Large intestine (tissue), 3 donors: ENCODE results near the gene BRSK2. TPM values are rescaled to one million over a fixed set of nuclear protein-coding genes. Genes with fewer than 3 reads are reported as not detected.
"Not testable (repeated sequence)": the region's sequence is repeated elsewhere in the genome, so short reads cannot be mapped to it uniquely, and the experiment has no call there.

Experiments used
- DNase-seq, 2 donors: peaks; one replicate each; pipeline versions ENCODE4 v3.0.0 to v3.0.0-alpha.2; 2013
- H3K27ac ChIP-seq: one replicate; pipeline ENCODE4 v1.5.1; 2013; ENCODE audit warnings: low read length
- H3K27me3 ChIP-seq: 2 replicates; pipeline ENCODE4 v1.6.1; 2013; ENCODE audit warnings: low read length; ENCODE audit not compliant: control insufficient read depth, insufficient read depth
- H3K36me3 ChIP-seq: 2 replicates; pipeline ENCODE4 v1.6.1; 2013; ENCODE audit warnings: low read length; ENCODE audit not compliant: control insufficient read depth, insufficient read depth
- H3K4me1 ChIP-seq: one replicate; pipeline ENCODE4 v1.6.1; 2013; ENCODE audit warnings: low read length; ENCODE audit not compliant: control insufficient read depth, insufficient read depth
- H3K4me3 ChIP-seq: one replicate; pipeline ENCODE4 v1.5.1; 2013; ENCODE audit warnings: low read length
- H3K9me3 ChIP-seq: one replicate; pipeline ENCODE4 v1.6.1; 2013; ENCODE audit warnings: mild to moderate bottlenecking, low read depth, low read length, moderate library complexity; ENCODE audit not compliant: control insufficient read depth
- WGBS: methylation state at CpG from one replicate; pipeline ENCODE4 v1.1.5; 2013; ENCODE audit warnings: low lambda C conversion rate; ENCODE audit not compliant: insufficient coverage; 5-methylcytosine and 5-hydroxymethylcytosine counted together
- polyA plus RNA-seq: library from polyadenylated mRNA; unstranded; fragments of 120-200 nt; gene quantifications from one replicate; pipeline ENCODE4 v1.2.1, GENCODE V29; 2013

BRSK2 gene
- polyA plus RNA-seq, 1 donor, result 14.7 TPM

GRCh38 chr11:1425006-1425405, 35.3 kb downstream of the BRSK2 start:
- peaks cover 12% of the 10 kb centered on the region for H3K4me1 ChIP-seq
- H3K36me3 ChIP-seq, result no peaks in the 10 kb centered on the region
- peaks cover 36% of the 10 kb centered on the region for H3K9me3 ChIP-seq
- no peak for DNase-seq
- no CpG with 5 or more reads among the region's 22 CpGs for WGBS
- H3K27me3 ChIP-seq, result no peaks in the 10 kb centered on the region
- H3K27ac ChIP-seq, result no peak overlapping the region
- no peak overlapping the region for H3K4me3 ChIP-seq

GRCh38 chr11:1425439-1425838, 35.7 kb downstream of the BRSK2 start:
- Histone ChIP-seq H3K36me3 (no peaks in the 10 kb centered on the region), H3K4me1 (peaks cover 12% of the 10 kb centered on the region), H3K27ac (no peak overlapping the region), H3K4me3 (no peak overlapping the region), H3K9me3 (peaks cover 32% of the 10 kb centered on the region), H3K27me3 (no peaks in the 10 kb centered on the region)
- no CpG with 5 or more reads among the region's 17 CpGs for WGBS
- DNase-seq, result no peak

GRCh38 chr11:1428762-1429316, 39.1 kb downstream of the BRSK2 start:
- H3K9me3 ChIP-seq, result peaks cover 16% of the 10 kb centered on the region
- no peak overlapping the region for H3K27ac ChIP-seq
- no peaks in the 10 kb centered on the region for H3K36me3 ChIP-seq
- H3K4me1 ChIP-seq, result peaks cover 6% of the 10 kb centered on the region
- no peak overlapping the region for H3K4me3 ChIP-seq
- H3K27me3 ChIP-seq, result no peaks in the 10 kb centered on the region
- DNase-seq, result no peak
- WGBS, result no CpG with 5 or more reads among the region's 22 CpGs

DNA sequence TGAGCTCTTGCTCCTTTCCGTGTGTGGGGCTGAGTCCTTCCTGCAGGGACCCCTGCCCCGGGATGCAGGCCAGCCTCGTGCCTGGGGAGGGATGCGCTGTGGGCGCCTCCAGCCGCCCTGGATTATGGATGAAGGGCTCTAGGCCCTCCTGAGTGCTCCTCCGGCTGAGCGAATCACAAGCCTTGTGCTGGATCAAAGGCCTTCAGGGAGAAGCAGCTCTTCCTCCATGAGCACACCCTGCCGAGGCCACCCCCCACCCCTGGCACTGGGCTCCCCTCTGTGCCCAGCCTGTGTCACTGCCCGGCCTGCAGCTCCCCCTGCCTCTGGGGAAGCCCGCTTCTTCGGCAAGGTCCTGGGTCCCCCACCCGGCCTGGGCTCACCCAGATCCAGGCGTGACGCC, 43.8 kb downstream of the BRSK2 start:
- no peaks in the 10 kb centered on the region for H3K36me3 ChIP-seq
- no peak overlapping the region for H3K27ac ChIP-seq
- no CpG with 5 or more reads among the region's 15 CpGs for WGBS
- peaks cover 26% of the 10 kb centered on the region for H3K9me3 ChIP-seq
- H3K4me1 ChIP-seq, result peaks cover 29% of the 10 kb centered on the region
- no peak overlapping the region for H3K4me3 ChIP-seq
- no peaks in the 10 kb centered on the region for H3K27me3 ChIP-seq
- no peak for DNase-seq

DNA sequence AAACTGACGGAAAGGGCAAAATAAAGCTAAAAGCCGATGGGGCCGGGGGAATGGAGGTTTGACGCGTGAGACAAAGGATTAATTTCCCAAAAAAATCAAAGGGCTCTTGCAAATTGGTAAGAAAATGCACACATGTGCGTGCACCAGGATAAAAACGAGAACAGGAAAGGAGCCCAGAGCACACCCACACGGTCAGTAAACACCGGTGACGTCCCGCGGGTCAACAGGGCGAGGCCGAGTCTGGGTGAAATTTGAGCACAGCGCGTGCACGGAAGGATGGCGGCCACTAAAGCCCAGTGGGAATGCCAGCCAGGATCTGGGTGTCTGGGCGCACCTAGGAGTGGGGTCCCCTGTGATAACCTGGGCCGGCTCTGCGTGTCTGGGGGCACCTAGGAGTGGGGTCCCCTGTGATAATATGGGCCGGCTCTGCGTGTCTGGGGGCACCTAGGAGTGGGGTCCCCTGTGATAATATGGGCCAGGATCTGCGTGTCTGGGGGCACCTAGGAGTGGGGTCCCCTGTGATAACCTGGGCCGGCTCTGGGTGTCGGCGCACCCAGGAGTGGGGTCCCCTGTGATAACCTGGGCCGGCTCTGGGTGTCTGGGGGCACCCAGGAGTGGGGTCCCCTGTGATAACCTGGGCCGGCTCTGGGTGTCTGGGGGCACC, 44.4 kb downstream of the BRSK2 start:
- H3K27ac ChIP-seq, result no peak overlapping the region

DNA sequence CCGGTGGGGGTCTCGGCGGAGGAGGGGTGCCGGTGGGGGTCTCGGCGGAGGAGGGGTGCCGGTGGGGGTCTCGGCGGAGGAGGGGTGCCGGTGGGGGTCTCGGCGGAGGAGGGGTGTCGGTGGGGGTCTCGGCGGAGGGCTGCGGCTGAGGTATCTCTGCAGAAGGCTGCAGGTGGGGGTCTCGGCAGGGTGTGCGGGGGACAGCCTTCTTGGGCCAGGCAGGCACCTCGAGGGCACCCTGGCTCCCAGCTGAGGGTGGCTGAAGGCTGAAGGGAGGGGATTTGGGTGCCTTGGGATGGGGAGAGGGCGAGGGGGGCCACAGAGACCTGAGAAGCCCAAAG, 45.7 kb downstream of the BRSK2 start:
- DNase-seq, H3K27me3 ChIP-seq, H3K27ac ChIP-seq, H3K36me3 ChIP-seq: not testable (repeated sequence)
- peaks cover 19% of the 10 kb centered on the region for H3K9me3 ChIP-seq
- peaks cover 40% of the 10 kb centered on the region for H3K4me1 ChIP-seq
- H3K4me3 ChIP-seq, result peak overlapping the region; percentile 21
- WGBS, result no CpG with 5 or more reads among the region's 20 CpGs

More for the DNA sequence above, 44.4 kb downstream of the BRSK2 start:
- peaks cover 34% of the 10 kb centered on the region for H3K4me1 ChIP-seq
- no peak for DNase-seq
- peaks cover 22% of the 10 kb centered on the region for H3K9me3 ChIP-seq
- WGBS, result 90% methylated on average over 2 of the region's 29 CpGs
- no peaks in the 10 kb centered on the region for H3K36me3 ChIP-seq
- no peaks in the 10 kb centered on the region for H3K27me3 ChIP-seq
- H3K4me3 ChIP-seq, result no peak overlapping the region

DNA sequence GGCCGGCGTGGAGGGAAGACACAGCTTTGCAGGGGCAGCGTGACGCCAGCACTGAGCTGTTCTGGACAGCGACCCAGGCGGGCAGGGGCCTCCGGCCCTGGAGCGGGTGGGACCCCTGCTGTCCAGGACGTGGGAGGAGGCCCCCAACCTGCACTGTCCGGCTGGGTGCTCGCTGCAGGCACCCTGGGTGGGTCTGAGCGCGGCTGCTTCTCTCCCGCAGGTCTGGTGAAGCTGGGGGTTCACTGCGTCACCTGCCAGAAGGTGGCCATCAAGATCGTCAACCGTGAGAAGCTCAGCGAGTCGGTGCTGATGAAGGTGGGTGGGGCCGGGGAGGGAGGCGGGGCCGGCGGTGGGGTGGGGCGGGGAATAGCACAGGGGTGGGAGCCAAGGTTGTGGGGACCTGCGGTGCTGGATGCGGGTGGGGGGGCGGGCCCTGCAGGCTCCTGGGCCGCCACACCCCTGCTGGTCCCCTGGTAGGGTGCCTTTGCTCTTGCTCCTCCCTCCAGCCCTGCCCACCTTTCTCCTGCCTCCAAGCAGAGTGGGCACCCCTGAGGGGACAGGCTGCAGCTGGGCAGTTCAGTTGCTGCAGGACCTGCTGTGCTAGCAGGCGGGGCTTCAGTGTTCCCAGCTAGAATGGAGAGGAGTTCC, 46.2 kb downstream of the BRSK2 start:
- H3K27ac ChIP-seq, result peak overlapping the region; percentile 77
- H3K4me3 ChIP-seq, result peak overlapping the region; percentile 21
- peak; percentile 73 to 81 for DNase-seq
- no CpG with 5 or more reads among the region's 29 CpGs for WGBS
- H3K27me3 ChIP-seq, result no peaks in the 10 kb centered on the region
- H3K36me3 ChIP-seq, result no peaks in the 10 kb centered on the region
- peaks cover 40% of the 10 kb centered on the region for H3K4me1 ChIP-seq
- peaks cover 19% of the 10 kb centered on the region for H3K9me3 ChIP-seq

DNA sequence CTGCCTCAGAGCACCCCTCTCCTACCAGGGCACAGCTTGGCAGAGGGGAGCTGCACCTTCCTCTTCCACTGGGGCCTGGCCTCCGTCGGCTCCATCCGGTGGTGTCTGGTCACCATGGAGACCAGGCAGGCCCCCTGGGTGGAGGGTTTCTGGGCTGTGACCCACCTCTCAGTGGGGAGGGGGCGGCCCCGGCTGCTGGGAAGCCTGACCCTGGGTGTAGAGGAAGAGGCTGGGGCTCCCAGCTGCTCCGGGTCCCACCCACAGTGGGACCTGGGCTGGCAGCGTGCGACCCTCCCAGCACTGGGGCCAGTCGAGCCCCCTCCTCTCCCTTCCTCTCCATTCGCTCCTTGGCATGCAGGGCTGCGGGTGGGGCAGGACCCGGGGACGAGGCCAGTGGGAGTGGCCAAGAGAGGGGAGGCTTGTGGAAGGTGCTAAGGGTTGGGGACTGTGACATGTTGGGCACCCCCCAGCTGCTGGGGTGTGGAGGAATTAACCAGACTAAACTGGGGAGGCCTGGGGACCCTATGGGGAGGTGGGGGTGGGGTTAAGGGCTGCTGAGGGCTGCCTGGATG, 46.8 kb downstream of the BRSK2 start:
- peak in 1 of 2 donors; percentile 57 for DNase-seq
- WGBS, result no CpG with 5 or more reads among the region's 13 CpGs
- Histone ChIP-seq H3K4me3 (peak overlapping the region; percentile 21), H3K4me1 (peaks cover 40% of the 10 kb centered on the region), H3K27me3 (no peaks in the 10 kb centered on the region), H3K27ac (peak overlapping the region; percentile 77), H3K36me3 (no peaks in the 10 kb centered on the region), H3K9me3 (peaks cover 19% of the 10 kb centered on the region)

DNA sequence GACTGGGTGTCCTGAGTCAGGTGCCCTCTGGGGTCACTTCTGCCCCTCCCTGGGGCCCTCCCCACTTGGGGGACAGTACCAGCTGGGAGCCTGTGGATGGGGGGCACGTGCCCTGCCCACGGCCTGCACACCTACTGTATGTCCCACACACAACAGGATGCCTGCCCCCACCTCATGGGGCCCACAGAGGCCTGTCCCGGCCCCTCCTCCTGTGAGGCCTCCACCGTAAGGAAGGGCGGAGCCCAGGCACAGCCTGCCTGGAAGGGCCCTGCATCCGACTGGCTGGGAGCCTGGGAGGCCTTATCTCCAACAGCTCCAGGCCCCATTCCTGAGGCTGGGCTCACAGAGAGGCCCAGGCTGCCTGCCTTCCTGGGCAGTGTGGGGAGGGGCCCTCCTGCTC, 47.8 kb downstream of the BRSK2 start:
- peak overlapping the region; percentile 77 for H3K27ac ChIP-seq
- peak; percentile 94 to 98 for DNase-seq
- peak overlapping the region; percentile 8 for H3K4me3 ChIP-seq

DNA sequence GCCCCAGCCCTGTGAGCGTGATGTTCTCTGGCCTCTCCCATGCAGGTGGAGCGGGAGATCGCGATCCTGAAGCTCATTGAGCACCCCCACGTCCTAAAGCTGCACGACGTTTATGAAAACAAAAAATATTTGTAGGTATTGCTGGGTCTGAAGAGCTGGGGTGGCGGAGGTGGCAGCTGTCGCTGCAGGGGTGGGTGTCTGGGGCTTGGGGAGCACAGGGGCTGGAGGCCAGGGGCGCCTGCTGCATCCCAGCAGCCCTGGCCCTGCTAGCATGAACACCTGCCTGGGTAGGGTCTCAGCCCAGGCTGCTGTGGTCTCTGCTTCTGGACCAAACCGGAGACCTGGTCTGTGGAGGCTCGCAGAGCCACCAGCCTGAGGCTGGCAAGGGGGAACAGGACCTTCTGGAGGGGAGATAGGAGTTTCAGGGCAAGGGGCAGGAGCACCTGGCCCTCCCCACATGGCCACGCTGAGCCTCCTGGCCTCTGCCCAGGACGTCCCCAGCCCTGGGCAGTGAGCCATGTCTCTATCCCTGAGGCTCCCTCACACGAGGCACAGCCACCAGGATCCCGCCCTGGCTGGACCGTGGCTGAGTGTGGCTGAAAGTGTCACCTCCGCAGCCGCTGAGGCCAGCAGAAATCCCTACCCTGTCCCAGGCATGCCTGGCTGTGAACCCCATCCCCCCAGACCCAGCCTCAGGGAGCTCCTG, 48.7 kb downstream of the BRSK2 start:
- H3K9me3 ChIP-seq, result peaks cover 17% of the 10 kb centered on the region
- no peaks in the 10 kb centered on the region for H3K27me3 ChIP-seq
- 81% methylated on average over 3 of the region's 19 CpGs for WGBS
- no peaks in the 10 kb centered on the region for H3K36me3 ChIP-seq
- no peak overlapping the region for H3K4me3 ChIP-seq
- peaks cover 40% of the 10 kb centered on the region for H3K4me1 ChIP-seq
- peak in 1 of 2 donors; percentile 43 for DNase-seq
- H3K27ac ChIP-seq, result peak overlapping the region; percentile 77

More for the DNA sequence above, 47.8 kb downstream of the BRSK2 start:
- H3K9me3 ChIP-seq, result peaks cover 19% of the 10 kb centered on the region
- no CpG with 5 or more reads among the region's 6 CpGs for WGBS
- no peaks in the 10 kb centered on the region for H3K36me3 ChIP-seq
- H3K4me1 ChIP-seq, result peaks cover 40% of the 10 kb centered on the region
- no peaks in the 10 kb centered on the region for H3K27me3 ChIP-seq
